ENCODE results near the gene HOXA5.

The HOXA5 gene

GRCh38 chr7:27147199-27148030, 3.9 kb upstream of the HOXA5 start, which contains the start of gene HOXA6:
HOXA6 (minus strand) TSS chr7:27147774; CDS start chr7:27147749, 25 bp downstream.
- DNase-seq, result no peak

GRCh38 chr7:27146491-27147198, 3.2 kb upstream of the HOXA5 start:
- no peak for DNase-seq

- DNase-seq, result no peak
These were observed 2.5 kb upstream of the HOXA5 start for GRCh38 chr7:27145914-27146412.

- no peak for DNase-seq
These were observed 1.9 kb upstream of the HOXA5 start for GRCh38 chr7:27145165-27145913.

GRCh38 chr7:27144781-27145164, 1.3 kb upstream of the HOXA5 start:
- no peak for DNase-seq

GRCh38 chr7:27143950-27144780, 684 bp upstream of the HOXA5 start:
- DNase-seq, result no peak

- no peak for DNase-seq
These were observed 880 bp downstream of the HOXA5 start for GRCh38 chr7:27142580-27143022.

- DNase-seq, result no peak
These were observed 1.4 kb downstream of the HOXA5 start for GRCh38 chr7:27141923-27142579.

- no peak for DNase-seq
These were observed 2.2 kb downstream of the HOXA5 start for GRCh38 chr7:27141137-27141922.

GRCh38 chr7:27140126-27140857, 3.2 kb downstream of the HOXA5 start:
- no peak for DNase-seq

- no peak for DNase-seq
These were observed 4.0 kb downstream of the HOXA5 start for GRCh38 chr7:27139334-27140125.

GRCh38 chr7:27138985-27139333, 4.5 kb downstream of the HOXA5 start:
- no peak for DNase-seq

- no peak for DNase-seq
These were observed 5.0 kb downstream of the HOXA5 start for GRCh38 chr7:27138472-27138871.

GRCh38 chr7:27137640-27138315, 5.7 kb downstream of the HOXA5 start:
- no peak for DNase-seq

GRCh38 chr7:27134392-27134791, 9.1 kb downstream of the HOXA5 start:
- no peak for DNase-seq

GRCh38 chr7:27133409-27134231, 9.9 kb downstream of the HOXA5 start:
- no peak for DNase-seq

GRCh38 chr7:27132978-27133377, 10.5 kb downstream of the HOXA5 start:
- no peak for DNase-seq

GRCh38 chr7:27132214-27132613, 11.3 kb downstream of the HOXA5 start:
- no peak for DNase-seq

Measured in NCI-H2029 (cell line).